Tibial nerve (tissue), 4 donors: ENCODE data around the gene FAM111A. TPM values are rescaled to one million over a fixed set of nuclear protein-coding genes. Genes with fewer than 3 reads are reported as not detected.
A peak's percentile ranks its signal among the peaks of the same experiment; 100 is the strongest.
"Not testable (repeated sequence)": the region's sequence is repeated elsewhere in the genome, so short reads cannot be mapped to it uniquely, and the experiment has no call there.

ENCODE experiments used
- DNase-seq, 2 donors: peaks; one replicate each; pipeline ENCODE4 v3.0.0-alpha.2; 2019; ENCODE audit warnings: low spot score in 2 of 2
- H3K27ac ChIP-seq, 4 donors: fragments of 200-600 bp; sonication (generic) in 3 of 4; one replicate each; pipeline ENCODE4 v1.5.1; 2017 to 2019; ENCODE audit warnings: mild to moderate bottlenecking in 1 of 4
- H3K27me3 ChIP-seq, 2 donors: fragments of 200-600 bp; sonication (generic) in 1 of 2; one replicate each; pipeline versions ENCODE4 v1.5.1 to v1.6.0; 2017 to 2019
- H3K36me3 ChIP-seq, 3 donors: fragments of 200-600 bp; sonication (generic); one replicate each; pipeline ENCODE4 v1.5.1; 2018 to 2019
- H3K4me1 ChIP-seq, 4 donors: fragments of 200-600 bp; sonication (generic) in 3 of 4; one replicate each; pipeline ENCODE4 v1.5.1; 2017 to 2019
- H3K4me3 ChIP-seq, 4 donors: fragments of 200-600 bp; sonication (generic) in 3 of 4; one replicate each; pipeline ENCODE4 v1.5.1; 2017 to 2019; ENCODE audit warnings: mild to moderate bottlenecking in 1 of 4, moderate library complexity in 1 of 4
- H3K9me3 ChIP-seq, 4 donors: fragments of 200-600 bp; sonication (generic) in 3 of 4; one replicate each; pipeline ENCODE4 v1.5.1; 2017 to 2019
- EP300 ChIP-seq, 2 donors: sonication (generic); formaldehyde crosslinking; IDR thresholded peaks; one replicate each; pipeline ENCODE4 v1.6.1; 2017; ENCODE audit warnings: antibody characterized with exemption in 2 of 2, mild to moderate bottlenecking in 1 of 2
- POLR2A ChIP-seq, 2 donors: fragments of 450-650 bp; IDR thresholded peaks; one replicate each; pipeline ENCODE4 v1.6.1; 2017; ENCODE audit warnings: antibody characterized with exemption in 2 of 2, mild to moderate bottlenecking in 2 of 2, moderate library complexity in 2 of 2
- WGBS, 2 donors: methylation state at CpG; one replicate each; pipeline ENCODE4 v1.1.5; 2018; 5-methylcytosine and 5-hydroxymethylcytosine counted together
- total RNA-seq, 4 donors: library from RNA; depleted of rRNA; stranded (reverse); fragments of >200 nt; gene quantifications; one replicate each; pipeline ENCODE4 v1.1.0, GENCODE V29; 2016
- TF ChIP-seq, protein P1 (sequence below), 5 experiments: fragments of 200-600 bp in 3 of 5; fragments of 450-650 bp in 2 of 5; sonication (generic) in 3 of 5; IDR thresholded peaks; one replicate each; pipeline ENCODE4 v1.5.1; 2016 to 2019; ENCODE audit warnings: antibody characterized with exemption in 5 of 5, mild to moderate bottlenecking in 3 of 5, moderate library complexity in 2 of 5

Gene FAM111A
- total RNA-seq, 4 donors from 2014 or later: 24.3 to 76.9 (median 40.3) TPM

DNA sequence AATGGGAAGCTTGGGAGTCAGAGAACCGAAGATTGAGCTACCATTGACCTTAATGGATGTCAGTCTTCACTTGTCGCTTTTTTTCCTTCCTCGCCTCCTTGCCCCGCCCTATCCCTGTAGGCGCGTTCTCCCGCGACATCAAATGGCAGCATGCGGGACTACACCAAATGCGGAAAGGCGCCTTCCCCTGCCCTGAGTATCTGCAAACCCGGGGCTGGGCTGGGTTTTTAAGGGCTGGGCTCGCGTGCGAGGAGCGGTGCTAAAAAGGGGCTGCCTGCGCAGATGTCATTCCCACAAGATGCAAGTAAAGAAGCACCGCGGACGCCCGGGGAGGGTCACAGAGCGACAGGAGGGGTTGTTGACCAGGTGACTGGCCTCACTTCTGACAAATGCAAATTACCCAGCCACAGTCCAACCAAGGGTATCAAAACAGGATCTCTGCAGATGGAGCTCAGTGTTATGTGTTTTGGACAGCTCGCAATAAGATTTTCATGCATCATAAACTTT lies 40.3 kb upstream of the FAM111A start:
- Histone ChIP-seq H3K9me3 (no peaks in the 10 kb centered on the region), H3K4me3 (peak overlapping the region in 3 of 4 donors; percentile 24 to 41 (median 33)), H3K36me3 (no peaks in the 10 kb centered on the region), H3K27ac (no peak overlapping the region), H3K27me3 (no peaks in the 10 kb centered on the region), H3K4me1 (peaks cover 0 to 24% (median 11%) of the 10 kb centered on the region in 4 donors)
- 12 to 13% methylated on average over 23 of the region's 23 CpGs for WGBS, 2 donors
- TF ChIP-seq, protein P1, sequence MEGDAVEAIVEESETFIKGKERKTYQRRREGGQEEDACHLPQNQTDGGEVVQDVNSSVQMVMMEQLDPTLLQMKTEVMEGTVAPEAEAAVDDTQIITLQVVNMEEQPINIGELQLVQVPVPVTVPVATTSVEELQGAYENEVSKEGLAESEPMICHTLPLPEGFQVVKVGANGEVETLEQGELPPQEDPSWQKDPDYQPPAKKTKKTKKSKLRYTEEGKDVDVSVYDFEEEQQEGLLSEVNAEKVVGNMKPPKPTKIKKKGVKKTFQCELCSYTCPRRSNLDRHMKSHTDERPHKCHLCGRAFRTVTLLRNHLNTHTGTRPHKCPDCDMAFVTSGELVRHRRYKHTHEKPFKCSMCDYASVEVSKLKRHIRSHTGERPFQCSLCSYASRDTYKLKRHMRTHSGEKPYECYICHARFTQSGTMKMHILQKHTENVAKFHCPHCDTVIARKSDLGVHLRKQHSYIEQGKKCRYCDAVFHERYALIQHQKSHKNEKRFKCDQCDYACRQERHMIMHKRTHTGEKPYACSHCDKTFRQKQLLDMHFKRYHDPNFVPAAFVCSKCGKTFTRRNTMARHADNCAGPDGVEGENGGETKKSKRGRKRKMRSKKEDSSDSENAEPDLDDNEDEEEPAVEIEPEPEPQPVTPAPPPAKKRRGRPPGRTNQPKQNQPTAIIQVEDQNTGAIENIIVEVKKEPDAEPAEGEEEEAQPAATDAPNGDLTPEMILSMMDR (IDR thresholded peaks at IDR 0.05): peak in 3 of 5 experiments; percentile 21 to 48 (median 29)
- no peak for TF ChIP-seq EP300 (IDR thresholded peaks at IDR 0.05)
- peak; percentile 22 to 26 for DNase-seq

DNA sequence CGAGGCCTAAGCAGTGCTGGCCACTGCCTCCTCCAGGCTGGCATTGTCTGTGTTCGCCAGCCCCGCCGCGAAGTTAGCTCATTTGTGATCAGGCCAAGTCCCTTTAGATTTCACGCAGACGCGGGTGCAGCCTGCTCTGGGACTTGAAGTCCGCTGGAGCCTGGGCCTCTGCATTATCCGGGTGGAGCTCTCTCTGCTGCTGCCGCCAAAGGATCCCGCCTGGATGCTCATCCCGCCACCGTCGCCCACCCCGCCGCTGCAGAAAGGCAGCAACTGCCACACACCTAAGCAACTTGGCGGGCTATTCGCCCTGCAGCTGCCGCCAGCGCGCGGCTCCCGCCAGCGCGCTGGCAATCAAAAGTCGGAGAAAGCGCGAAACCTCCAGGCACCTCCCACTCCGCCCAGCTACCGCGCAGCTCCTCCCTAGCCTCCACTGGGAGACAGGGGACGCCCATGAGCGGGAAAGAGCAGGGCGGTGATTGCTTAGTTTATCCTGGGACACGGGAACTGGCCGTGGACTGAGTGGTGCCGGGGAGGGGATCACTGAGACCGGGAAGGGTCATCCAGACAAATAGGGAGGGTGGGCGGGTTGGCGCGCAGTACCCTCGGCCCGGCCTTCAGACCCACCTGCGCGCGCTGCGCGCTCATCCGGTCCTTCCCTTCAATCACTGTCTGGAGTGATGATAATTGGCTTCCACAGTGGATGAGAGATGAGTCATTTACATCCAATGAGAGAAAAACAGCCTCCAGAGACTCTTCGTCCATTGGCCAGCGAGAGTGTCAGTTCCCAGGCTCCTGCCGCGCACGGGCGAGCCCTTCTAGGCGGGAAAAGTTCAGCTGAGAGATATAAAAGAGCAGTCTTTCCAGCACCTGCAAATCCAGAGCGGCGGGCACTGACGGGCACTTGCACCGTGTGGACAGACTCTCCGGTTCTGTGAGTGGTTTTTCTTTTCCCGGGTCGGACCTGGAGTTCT lies 36.0 kb upstream of the FAM111A start, which contains the start of gene FAM111B:
TSS of gene FAM111B (plus strand) at position 875 of the 974 bp plus-strand sequence. CDS start 2,389 bp downstream, outside the sequence.
- Histone ChIP-seq H3K9me3 (no peaks in the 10 kb centered on the region), H3K27ac (peak within 1 kb of the TSS in 3 of 4 donors; percentile 15 to 77 (median 72)), H3K4me1 (peaks cover 0 to 28% (median 13%) of the 10 kb centered on the region in 4 donors), H3K4me3 (peak within 1 kb of the TSS; percentile 36 to 63 (median 52)), H3K36me3 (no peaks in the 10 kb centered on the region), H3K27me3 (no peaks in the 10 kb centered on the region)
- DNase-seq: peak; percentile 48 to 67
- 1% methylated on average over 46 to 60 of the region's 64 CpGs for WGBS, 2 donors
- TF ChIP-seq EP300 (IDR thresholded peaks at IDR 0.05): no peak
- TF ChIP-seq POLR2A (IDR thresholded peaks at IDR 0.05): no peak
- TF ChIP-seq, protein P1 (IDR thresholded peaks at IDR 0.05): no peak

DNA sequence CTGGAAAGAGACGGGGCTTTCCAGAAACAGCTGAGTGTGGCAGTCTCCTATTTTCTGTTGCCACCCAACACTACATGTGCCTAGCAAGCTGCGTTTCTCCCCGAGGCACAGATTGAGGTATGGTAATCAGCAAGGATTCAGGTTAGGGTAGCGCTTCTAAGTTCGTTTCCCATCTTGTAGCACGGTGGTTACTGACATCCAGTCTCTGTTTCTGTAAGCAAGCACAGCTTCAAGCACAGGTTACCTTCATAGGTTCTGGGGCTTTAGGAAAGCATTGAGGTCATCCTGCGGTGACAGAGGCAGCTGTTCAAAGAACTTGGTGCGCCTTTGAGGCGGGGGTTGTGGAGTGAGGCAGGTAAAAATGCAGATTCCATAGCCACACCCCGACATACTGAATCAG lies 34.9 kb upstream of the FAM111A start:
- peaks cover 0 to 19% (median 10%) of the 10 kb centered on the region in 4 donors for H3K4me1 ChIP-seq
- not testable (repeated sequence) for H3K27ac ChIP-seq, DNase-seq, H3K27me3 ChIP-seq, H3K36me3 ChIP-seq, H3K9me3 ChIP-seq
- H3K4me3 ChIP-seq: peak overlapping the region in 1 of 4 donors; percentile 63
- 24% methylated on average over 10 of the region's 10 CpGs for WGBS, 2 donors

DNA sequence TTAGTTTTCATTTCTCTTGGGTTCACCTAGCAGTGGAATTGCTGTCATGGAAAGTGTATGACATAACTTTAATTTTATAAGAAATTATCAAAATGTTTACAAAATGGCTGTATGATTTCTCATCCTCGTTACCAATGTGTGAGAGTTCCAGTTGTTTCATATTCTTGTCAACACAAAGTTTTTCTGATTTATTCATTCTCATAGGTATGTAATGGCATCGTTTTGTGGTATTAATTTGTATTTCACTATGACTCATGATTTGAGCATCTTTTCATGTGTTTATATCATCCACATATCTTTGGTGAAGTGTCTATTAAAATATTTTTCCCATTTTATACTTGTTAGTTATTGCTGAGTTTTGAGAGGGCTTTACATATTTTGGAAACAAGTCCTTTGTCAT lies 30.2 kb upstream of the FAM111A start:
- Histone ChIP-seq H3K4me1 (peaks cover 0 to 3% (median 2%) of the 10 kb centered on the region in 4 donors), H3K36me3 (no peaks in the 10 kb centered on the region), H3K4me3 (no peak overlapping the region), H3K9me3 (peaks cover 0 to 4% (median 0%) of the 10 kb centered on the region in 4 donors), H3K27ac (no peak overlapping the region), H3K27me3 (no peaks in the 10 kb centered on the region)
- TF ChIP-seq EP300 (IDR thresholded peaks at IDR 0.05): no peak
- no peak for TF ChIP-seq POLR2A (IDR thresholded peaks at IDR 0.05)
- TF ChIP-seq, protein P1 (IDR thresholded peaks at IDR 0.05): no peak
- 78 to 80% methylated on average over 2 of the region's 2 CpGs for WGBS, 2 donors
- DNase-seq: no peak

DNA sequence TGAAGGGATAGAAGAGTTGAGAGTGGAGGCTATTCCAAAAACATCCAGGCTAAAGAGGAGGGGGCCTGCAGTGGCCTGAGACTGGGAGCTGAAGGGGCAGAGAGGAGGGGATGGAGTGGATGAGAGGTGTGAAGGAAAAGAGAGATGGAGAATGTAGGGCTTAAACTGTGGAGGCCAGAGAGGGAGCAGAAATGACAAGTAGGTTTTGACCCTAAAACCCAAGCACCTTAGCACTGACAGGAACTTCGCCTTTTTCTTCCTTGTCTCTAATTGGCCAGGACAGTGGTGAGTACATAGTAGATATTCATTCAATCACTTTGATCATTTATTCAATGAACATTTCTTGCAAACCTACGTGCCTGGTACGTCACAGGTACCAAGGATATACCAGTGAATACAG lies 28.3 kb upstream of the FAM111A start:
- Histone ChIP-seq H3K9me3 (peaks cover 0 to 21% (median 5%) of the 10 kb centered on the region in 4 donors), H3K4me3 (no peak overlapping the region), H3K36me3 (no peaks in the 10 kb centered on the region), H3K27me3 (no peaks in the 10 kb centered on the region), H3K4me1 (no peaks in the 10 kb centered on the region), H3K27ac (no peak overlapping the region)
- DNase-seq: no peak
- TF ChIP-seq POLR2A (IDR thresholded peaks at IDR 0.05): no peak
- TF ChIP-seq, protein P1 (IDR thresholded peaks at IDR 0.05): no peak
- no peak for TF ChIP-seq EP300 (IDR thresholded peaks at IDR 0.05)
- 93 to 96% methylated on average over 3 of the region's 3 CpGs for WGBS, 2 donors
